SIG-M5 (cell line): ENCODE data around the gene TLNRD1.

Experiments
- DNase-seq: peaks from one replicate; lab custom pipeline; 2025; lab: John Stamatoyannopoulos, UW

Gene TLNRD1

GRCh38 chr15:81002331-81003096, 1.8 kb downstream of the TLNRD1 start:
- no peak for DNase-seq

DNA sequence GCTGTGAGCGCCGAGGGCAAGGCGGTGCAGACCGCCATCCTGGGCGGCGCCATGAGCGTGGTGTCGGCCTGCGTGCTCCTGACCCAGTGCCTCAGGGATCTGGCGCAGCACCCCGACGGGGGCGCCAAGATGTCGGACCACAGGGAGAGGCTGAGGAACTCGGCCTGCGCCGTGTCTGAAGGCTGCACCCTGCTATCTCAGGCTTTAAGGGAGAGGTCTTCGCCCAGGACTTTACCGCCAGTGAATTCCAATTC, 2.3 kb downstream of the TLNRD1 start:
- no peak for DNase-seq

DNA sequence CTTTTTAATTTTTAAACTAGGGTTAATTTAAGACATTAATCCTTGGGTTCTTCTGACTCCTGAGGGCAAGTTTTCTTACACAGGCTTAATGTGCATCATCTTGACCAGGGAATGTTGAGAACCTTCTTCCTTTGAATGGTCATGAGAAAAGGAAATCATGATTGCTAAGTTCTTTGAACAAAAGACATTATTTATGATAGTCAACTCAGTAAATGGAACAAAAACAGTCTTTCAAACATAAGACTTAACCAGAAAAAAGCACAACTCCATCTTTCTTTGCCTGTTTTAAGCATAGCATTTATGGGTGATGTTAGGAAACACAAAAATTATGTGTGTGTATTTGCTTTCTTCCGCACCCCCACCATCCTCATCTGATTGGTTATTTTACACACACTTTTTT, 5.4 kb downstream of the TLNRD1 start:
- DNase-seq = no peak

GRCh38 chr15:81007428-81008064, 6.8 kb downstream of the TLNRD1 start:
- DNase-seq = no peak

- no peak for DNase-seq
These were observed 7.6 kb downstream of the TLNRD1 start for GRCh38 chr15:81008312-81008711.

DNA sequence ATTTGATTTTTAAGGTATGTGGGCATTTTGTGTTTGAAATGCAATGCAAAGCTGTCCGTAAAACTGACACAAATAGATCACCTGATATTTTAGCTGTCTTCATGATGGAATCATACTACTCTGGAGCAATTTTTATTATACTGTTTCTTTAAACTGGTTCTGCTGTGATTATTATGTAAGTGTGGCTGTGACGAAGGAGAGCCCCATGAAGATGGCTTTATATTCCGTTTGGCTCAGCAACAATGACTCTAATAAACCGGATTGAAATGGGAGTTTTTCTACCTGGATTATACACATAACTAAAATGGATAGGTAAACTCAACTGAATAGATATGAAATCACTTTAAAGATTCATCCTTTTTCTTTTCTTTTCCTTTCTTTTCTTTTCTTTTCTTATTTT, 9.4 kb downstream of the TLNRD1 start:
- DNase-seq = no peak

DNA sequence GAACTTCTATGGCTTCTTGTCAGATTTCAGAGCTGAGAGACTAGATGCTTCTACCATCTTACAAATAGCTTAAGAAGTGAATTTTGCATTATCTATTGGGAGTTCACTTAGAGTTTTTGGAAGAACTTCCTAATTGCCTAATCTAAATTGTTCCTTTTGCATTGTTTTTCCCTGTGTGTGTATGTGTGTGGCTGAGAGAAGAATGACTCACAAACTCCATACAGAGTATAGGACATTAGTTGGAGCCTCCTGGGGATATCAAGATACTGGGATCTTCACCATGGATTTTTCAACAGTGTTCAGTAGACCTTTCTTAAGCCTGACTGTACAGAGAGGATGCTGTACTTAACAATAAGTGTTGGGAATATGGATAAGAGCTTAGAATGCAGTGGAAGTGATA, 10.9 kb downstream of the TLNRD1 start:
- DNase-seq = no peak

- DNase-seq = no peak
These were observed 11.9 kb downstream of the TLNRD1 start for GRCh38 chr15:81012588-81012987.

DNA sequence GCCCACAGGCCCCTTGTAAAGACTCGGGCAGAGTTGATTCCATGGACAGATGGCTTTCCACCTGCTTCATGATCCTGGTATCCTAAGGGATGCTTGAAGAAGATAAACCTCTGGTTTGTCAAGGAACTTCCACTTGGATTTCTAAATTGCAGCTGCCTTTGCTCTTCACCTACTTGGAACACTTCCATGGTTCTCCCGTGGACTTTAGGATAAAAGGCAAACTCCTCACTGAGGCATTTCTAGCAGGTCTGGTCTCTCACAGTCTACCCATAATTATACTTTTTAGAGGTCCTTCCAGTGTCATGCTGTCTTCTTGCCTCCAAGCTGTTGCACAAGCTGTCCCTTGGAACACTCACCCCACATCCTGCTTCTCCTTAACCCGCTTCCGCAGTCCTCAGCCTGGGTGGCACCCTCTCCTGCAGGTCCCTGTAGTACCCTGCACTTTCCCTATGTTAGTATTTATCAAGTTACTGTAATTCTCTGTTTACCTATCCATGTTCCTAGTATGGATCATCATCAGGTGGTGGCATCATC, 12.7 kb downstream of the TLNRD1 start:
- no peak for DNase-seq

DNA sequence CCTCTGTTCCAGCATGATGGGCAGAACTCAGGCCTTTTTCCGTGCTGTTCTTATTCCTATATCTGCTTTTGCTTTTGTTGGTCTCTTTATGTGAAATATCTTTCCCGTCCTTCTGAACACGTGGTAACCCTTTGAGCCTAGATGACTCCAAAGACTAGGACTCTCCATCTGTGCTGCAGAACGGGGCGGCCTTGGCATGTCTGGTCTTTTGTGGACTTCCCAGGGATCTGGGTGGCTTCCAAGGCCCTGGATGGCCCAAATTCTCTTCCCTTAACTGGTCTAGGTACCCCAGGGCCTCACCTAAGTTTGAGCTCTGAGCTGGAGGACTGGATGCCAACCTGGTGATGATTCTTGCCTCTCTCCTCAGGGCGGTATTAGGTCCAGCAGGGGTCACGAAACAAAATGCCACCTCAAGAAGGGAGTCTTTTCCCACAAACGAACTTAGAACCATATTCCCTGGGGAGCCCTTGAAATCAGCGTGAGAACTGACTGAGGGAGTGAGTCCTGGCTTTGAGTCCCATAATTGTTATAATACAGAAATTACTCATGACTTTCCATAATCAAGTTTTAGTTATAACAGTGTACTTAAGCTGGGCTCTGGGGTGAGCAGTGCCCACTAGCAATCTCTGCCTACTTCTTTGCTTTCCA, 13.8 kb downstream of the TLNRD1 start:
- no peak for DNase-seq

GRCh38 chr15:81015621-81016488, 15.1 kb downstream of the TLNRD1 start:
- DNase-seq = no peak

- no peak for DNase-seq
These were observed 15.9 kb downstream of the TLNRD1 start for GRCh38 chr15:81016489-81017068.

- DNase-seq = no peak
These were observed 17.5 kb downstream of the TLNRD1 start for GRCh38 chr15:81018197-81018596.

GRCh38 chr15:81021321-81021720, 20.6 kb downstream of the TLNRD1 start:
- DNase-seq = no peak

GRCh38 chr15:81023483-81024264, 23.0 kb downstream of the TLNRD1 start:
- DNase-seq = peak; percentile 23

- no peak for DNase-seq
These were observed 23.6 kb downstream of the TLNRD1 start for GRCh38 chr15:81024265-81024872.

DNA sequence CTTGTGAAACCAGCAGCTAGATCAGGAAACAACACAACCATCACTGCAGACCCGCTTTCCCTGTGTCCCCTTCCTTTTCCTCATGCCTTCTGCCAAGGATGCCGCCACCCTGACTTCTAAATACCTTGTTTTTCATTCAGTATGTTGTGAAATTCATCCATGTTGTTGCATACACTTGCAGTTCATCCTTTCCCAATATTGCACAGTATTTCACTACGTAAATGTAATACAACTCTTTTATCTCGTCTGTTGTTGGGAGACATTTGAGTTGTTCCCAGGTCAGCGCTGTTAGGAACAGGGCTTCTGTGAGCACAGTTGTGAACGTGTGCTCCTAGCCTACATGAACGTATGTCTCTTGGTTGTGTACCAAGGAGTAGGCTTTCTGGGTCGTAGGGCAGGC, 24.2 kb downstream of the TLNRD1 start:
- no peak for DNase-seq

GRCh38 chr15:81025721-81026370, 25.1 kb downstream of the TLNRD1 start:
- no peak for DNase-seq

GRCh38 chr15:81026836-81027599, 26.3 kb downstream of the TLNRD1 start:
- DNase-seq = no peak
